Measurements from ENCODE around the gene ZFP69B.
A peak's percentile ranks its signal among the peaks of the same experiment; 100 is the strongest.

ZFP69B gene

DNA sequence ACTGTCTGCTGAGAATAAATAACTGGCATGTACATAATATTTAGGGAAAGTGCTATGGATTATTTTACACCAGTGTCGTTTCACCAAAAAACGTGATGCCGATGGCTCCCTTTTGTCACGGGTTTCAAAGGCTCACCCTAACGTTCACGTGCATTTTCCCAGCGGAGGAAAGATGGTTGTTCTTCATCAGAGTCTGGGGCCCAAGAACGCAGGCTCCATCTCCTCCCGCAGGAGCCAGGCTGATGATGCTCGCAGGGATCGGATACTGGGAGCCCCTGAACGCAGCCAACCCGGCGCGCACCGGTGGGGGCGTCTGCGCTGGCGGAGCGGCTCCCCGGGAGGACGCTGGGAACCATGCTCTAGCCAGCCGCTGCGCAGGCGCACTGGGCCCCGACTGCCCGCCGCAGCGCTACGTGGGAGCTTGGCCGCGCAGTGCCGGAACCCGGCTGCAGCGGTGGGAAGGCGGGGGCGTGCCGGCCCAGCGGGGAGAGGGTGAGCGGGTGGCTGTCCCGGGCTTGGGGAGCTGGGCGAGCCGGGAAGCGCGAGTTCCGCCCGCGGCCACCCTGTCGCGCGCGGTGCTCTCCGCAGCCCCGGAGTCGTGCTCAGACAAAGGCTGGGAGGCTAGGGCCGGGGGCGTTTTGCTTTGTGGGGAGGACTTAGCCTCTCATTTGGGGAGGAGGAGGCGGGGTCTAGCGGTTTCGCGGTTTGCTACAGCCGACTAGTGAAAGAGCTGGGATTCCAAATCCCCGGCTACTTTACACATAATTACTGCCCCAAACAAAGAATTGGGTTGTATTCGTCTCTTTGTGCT is at the start of gene ZFP69B:
TSS of gene ZFP69B (plus strand) at position 793 of the 811 bp plus-strand sequence. CDS start 486 bp downstream, outside the sequence.
- peak; percentile 85 for DNase-seq

- no peak for DNase-seq
Measured at GRCh38 chr1:40401473-40402201, 48.6 kb upstream of the ZFP69B start.

GRCh38 chr1:40404670-40405462 is 45.4 kb upstream of the ZFP69B start:
- peak; percentile 46 for DNase-seq

- DNase-seq, result no peak
Measured at GRCh38 chr1:40405812-40406211, 44.5 kb upstream of the ZFP69B start.

GRCh38 chr1:40407453-40407852 is 42.8 kb upstream of the ZFP69B start:
- DNase-seq, result no peak

DNA sequence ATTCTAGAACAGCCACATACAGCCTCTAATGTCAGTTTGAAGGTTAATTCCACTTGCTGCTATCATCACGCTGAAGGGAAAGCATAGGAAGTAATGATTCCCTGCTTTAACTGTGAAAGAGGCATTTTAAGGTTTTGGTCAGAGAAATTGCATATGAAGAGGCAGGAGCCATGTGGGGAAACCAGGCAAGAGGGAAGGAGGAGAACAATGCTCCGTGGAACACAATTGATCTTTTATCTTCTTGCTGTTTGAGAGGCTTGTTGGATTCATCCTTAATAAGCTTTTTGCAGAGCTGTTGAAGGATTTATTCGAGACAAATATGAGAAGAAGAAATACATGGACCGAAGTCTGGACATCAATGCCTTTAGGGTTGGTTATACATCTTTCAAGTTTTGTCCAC is 40.8 kb upstream of the ZFP69B start:
- DNase-seq, result no peak

DNA sequence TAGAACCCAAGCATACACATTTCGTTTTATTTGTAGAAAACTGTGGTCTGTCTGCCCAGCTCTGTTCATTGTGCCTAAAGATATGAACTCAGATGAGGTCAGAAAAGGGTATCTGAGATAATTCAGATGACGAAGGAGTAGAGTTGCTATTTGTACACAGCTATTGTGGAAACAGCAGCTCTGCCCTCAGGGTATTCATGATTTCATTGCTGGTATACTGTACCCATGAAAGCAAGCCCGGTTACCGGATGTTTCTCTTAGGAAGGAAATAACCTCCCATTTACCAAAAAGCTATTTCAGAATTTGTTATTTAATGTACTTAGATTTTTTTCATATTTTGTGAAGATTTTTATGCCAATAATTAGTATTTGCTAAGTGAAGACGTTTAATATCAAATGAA is 39.0 kb upstream of the ZFP69B start:
- no peak for DNase-seq

- DNase-seq, result no peak
Measured at GRCh38 chr1:40411843-40412242, 38.4 kb upstream of the ZFP69B start.

DNA sequence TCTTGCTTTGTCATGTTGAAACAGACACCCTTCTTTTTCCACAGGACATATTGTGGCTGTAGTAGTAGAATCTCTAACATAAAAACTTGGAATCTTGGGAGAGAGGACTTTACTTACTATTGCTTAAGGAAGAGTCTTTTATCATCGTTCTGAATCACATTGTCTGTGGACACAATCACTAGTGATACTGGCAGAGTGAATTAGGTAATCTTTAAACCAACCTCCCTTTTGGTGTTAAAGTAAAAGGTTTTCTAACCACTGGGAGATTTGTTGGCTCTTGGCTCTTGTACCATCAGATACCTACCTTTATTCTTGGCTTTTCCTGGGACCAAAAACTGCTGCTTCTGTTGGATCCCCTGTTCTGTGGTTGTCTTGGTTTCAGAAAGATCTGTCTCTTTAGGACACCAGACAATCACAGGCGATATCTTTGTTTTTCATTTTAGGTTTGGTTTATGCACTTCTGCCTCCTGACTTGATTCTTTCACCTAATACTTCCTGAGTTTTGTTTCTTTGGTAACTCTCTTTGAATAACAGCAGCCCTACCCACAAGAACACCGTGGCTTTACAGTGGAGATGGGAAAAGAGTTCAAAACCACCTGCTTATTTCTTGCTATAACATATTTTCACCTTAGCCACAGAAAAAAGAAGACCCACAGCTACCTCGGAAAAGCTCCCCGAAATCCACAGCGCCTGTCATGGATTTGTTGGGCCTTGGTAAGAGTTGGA is 36.6 kb upstream of the ZFP69B start:
- DNase-seq, result no peak

DNA sequence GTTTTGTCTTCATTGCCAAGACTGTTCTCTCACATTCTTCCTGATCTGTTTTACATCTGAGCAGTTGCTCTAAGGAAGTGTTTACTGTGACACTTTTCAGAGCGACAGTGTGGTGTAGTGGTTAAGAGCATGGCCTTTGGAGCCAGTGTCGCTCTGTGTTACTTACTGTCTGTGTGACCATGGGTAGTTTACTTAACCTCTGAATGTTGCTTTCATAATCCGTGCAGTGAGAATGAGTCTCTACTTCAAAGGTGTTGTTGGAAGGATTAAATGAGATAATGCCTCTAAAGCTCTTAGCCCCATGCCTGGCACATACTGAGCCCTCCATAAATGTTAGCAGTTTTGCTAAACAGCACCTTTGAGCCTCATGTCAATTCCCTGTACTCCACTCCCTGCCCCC is 35.9 kb upstream of the ZFP69B start:
- DNase-seq, result no peak

DNA sequence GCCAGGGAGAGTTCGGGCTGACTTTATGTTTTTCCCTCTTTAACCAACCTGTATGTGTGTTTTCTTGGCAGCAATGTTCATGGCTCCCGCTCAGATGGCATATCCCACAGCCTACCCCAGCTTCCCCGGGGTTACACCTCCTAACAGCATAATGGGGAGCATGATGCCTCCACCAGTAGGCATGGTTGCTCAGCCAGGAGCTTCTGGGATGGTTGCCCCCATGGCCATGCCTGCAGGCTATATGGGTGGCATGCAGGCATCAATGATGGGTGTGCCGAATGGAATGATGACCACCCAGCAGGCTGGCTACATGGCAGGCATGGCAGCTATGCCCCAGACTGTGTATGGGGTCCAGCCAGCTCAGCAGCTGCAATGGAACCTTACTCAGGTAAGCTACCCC is 33.6 kb upstream of the ZFP69B start:
- DNase-seq, result no peak

GRCh38 chr1:40421431-40422384 is 28.6 kb upstream of the ZFP69B start:
- DNase-seq, result no peak

DNA sequence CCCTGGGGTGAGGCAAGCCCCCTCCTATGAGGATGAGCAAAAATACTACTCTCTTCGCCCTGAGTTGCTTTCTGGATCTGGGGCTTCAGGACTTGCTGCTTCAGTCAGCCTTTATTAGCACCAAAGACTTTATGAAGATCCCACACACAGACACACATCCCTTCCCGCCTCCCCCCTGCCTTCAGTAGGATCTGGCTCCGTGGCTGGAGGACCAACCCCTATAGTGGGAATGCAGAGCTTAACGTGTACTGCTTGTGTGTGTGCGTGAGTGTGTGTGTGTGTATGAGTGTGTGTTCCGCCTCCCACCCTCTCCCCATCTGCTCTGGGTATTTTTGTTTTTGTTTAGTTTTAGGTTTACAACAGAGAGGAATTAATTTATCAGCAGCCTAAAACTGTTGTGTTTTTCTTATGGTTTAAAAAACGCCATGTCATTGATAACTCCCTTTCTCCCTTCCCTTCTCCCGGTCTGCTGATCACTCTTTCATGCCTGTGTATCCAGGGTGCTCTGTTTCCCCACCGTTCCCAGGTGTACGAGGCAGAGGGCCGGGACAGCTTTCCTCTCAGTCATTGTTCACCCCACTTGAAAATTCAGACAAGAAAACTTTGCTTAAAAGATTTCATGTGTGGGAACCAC is 27.5 kb upstream of the ZFP69B start:
- DNase-seq, result no peak

DNA sequence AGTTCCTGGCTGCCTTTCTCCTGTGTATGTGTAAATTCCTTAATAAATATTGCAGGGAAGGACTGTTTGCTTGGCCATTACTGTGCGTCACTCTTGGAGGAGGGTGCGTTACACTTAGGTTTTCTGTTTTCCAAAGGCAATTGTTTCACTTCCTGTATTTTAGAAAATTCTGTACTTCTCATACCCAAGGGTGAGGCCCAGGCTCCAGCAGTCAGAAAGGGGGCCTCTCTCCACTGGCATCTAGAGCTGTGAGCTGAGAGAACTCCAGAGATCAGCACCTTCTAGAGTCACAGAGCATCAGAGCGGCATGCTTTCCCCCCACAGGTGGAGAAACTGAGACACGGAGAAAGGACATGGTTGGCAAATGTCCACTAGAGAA is 27.0 kb upstream of the ZFP69B start:
- DNase-seq, result no peak

- DNase-seq, result no peak
Measured at GRCh38 chr1:40423951-40424618, 26.2 kb upstream of the ZFP69B start.

DNA sequence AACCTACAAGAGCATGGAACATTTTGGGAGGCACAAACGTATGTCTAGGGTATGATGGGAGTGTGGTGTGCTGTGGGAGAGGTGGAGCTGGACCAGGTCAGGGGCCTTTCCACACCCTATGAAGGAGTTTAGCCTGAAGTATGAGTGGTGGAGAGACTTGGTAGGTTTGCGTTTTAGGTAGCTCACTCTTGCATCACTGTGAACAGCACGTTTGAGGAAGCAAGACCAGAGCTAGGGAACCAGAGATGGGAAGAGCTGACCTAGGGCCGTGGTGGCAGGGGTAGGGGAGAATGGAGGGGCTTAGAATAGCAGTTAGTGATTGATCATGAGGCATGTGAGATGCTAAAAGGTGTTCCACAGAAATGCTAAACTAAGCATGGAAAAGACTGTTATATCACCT is 25.1 kb upstream of the ZFP69B start:
- DNase-seq, result no peak

DNA sequence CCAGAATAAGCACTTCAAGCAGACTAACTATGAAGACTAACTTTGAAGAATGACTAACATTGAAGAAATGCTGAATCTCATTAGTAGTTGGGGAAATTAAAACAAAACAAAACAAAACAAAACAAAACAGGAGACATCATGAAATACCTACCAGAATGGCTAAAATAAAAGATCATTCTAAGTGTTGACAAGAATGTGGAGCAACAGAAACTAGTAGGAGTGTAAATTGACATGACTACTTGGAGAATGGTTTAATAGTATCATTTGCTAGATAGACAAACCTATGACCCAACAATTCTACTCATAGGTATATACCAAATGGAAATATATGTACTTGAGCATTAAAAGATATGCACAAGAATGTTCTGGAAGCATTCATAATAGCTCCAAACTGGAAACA is 18.9 kb upstream of the ZFP69B start:
- DNase-seq, result no peak

- no peak for DNase-seq
Measured at GRCh38 chr1:40432644-40433390, 17.5 kb upstream of the ZFP69B start.

DNA sequence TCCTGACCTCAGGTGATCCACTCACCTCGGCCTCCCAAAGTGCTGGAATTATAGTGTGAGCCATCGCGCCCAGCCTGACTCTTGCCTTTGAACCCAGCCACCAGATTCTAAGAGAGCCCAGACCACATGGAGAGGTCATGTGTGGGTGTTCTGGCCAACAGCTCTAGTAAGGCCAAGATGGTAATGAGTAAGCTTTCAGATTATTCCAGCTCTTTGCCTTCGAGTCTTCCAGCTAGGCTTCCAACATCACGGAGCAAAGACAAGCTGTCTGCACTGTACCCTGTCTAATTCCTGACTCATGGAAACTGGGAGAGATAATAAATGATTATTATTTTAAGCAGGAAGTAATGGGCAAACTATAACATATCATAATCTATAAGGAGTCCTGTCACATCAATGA is 14.8 kb upstream of the ZFP69B start:
- no peak for DNase-seq

DNA sequence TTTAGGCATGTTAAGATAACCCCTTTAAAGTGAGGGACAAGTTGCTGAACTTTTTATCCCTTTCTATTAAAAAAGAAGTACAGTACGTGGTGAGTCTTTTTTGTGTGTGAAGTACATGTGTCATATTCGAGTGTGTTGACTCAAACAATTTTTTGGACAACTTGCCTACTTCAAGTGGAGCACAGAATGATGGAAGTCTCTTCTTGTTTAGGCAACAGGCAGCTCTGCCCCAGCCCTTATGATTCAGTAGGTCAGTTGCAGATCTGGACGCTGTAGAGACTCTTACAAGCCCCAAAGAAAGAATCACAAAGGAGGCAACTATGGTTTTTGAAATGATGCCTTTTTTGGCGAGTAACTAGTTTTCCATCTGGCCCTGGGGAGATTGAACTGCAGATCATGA is 14.4 kb upstream of the ZFP69B start:
- DNase-seq, result no peak
